ENCODE results near the gene KCTD1. TPM values are rescaled to one million over a fixed set of nuclear protein-coding genes. Genes with fewer than 3 reads are reported as not detected.

The KCTD1 gene
- polyA plus RNA-seq (2012; ENCODE audit: insufficient read depth, insufficient read length) = 17.4 TPM

DNA sequence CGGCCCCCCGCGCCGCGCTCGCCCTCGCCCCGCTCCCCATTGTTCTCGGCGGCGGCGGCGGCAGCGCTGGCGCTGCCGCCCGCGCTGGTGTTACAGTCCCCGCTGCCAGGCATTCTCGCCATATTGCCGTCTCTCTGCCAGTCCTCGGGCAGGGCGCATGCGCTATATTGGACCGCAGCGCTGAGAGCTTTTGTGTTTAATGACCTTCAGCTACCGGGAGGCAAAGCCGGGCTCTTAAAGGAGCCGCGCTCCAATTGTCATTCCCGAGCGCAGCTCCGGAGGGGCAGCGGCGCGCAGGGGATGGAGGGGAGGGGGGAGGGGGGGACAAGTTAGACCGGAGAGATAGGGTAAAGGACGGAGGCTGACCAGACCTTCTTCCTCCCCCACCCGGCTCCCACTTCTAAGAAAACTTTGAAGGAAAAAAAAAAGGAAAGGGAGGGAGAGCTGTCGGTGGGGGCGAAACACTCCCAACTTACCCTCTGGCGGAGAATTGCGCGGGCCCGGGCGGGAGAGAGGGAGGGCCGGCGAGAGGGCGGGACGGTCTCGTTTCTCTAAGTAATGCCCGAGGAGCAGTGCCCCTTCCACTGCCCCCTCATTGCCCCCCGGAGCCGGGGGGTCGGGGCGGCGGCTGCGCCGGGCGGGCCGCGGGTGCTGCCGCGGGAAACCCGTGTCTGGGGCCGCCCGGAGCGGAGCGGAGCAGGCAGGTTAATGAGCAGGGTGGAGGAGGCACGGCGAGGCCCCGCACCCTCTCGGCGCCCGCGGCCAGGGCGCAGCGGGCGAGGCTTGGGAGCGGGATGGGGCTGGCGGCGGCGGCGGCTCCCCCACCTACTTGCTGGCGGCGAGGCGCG lies at the start of gene KCTD1:
KCTD1 (minus strand) TSS at position 139 of the 848 bp plus-strand sequence; CDS start at position 122, 17 bp downstream.
- peak; percentile 69 for DNase-seq (ENCODE audit: low read depth, low spot score)
- peak within 1 kb of the TSS; percentile 56 for H3K4me3 ChIP-seq (ENCODE audit: low read length)

DNA sequence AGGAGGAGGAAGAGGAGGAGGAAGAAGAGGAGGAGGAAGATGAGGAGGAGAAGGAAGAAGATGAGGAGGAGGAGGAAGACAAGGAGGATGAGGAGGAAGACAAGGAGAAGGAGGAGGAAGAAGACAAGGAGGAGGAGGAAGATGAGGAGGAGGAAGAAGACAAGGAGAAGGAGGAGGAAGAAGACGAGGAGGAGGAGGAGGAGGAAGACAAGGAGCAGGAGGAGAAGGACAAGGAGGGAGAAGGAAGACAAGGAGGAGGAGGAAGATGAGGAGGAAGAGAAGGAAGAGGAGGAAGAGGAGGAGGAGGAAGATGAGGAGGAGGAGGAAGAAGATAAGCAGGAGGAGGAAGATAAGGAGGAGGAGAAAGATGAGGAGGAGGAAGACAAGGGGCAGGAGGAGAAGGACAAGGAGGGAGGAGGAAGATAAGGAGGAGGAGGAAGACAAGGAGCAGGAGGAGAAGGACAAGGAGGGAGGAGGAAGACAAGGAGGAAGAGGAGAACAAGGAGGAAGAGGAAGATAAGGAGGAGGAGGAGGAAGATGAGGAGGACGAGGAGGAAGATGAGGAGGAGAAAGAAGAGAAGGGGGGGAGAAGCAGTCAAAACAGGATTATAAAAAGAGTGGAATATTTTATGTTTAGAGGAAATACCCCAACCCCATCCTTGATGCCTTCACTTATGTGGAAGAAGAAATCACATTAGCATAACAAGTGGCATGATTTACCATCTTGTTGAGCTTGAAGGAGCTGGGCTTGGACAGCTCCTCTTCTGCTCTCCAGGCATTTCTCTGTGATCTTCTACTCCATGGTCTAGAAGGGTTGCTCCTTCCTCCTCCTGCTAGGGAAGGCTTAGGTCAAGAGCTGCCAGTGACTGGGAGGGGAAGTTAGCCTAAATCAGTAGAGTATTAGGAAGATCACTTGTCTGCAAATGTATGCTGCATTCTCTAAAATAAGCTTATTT lies 45.3 kb upstream of the KCTD1 start:
- DNase-seq (ENCODE audit: low read depth, low spot score) = no peak
- H3K4me3 ChIP-seq (ENCODE audit: low read length) = no peak overlapping the region

DNA sequence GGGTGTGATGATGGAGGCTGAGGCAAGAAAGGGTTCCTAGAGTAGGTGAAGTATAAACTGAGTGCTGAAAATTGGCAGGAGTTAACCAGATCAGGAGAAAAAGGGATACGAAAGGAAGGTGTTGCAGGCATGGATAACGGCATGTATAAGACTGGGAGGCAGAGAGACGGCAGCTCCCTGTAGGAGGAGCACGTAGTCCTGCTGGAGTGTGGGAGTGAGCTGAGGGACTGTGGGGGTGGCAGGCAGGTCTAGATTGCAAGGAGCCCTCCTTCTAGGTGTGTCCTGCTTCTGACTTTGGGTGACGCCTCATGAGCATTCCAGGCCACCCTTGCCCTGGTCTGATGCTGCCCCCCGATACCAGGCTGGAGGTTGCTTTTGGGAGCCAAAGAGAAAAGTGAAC lies 36.4 kb upstream of the KCTD1 start:
- H3K4me3 ChIP-seq (ENCODE audit: low read length) = no peak overlapping the region
- no peak for DNase-seq (ENCODE audit: low read depth, low spot score)

- no peak for DNase-seq (ENCODE audit: low read depth, low spot score)
- no peak overlapping the region for H3K4me3 ChIP-seq (ENCODE audit: low read length)
Observed at GRCh38 chr18:26579941-26580618, 31.7 kb upstream of the KCTD1 start.

- H3K4me3 ChIP-seq (ENCODE audit: low read length) = no peak overlapping the region
Observed at GRCh38 chr18:26575865-26576217, 27.5 kb upstream of the KCTD1 start.

GRCh38 chr18:26574958-26575864 lies 26.9 kb upstream of the KCTD1 start:
- DNase-seq (ENCODE audit: low read depth, low spot score) = no peak
- H3K4me3 ChIP-seq (ENCODE audit: low read length) = no peak overlapping the region

More at GRCh38 chr18:26575865-26576217, 27.5 kb upstream of the KCTD1 start:
- no peak for DNase-seq (ENCODE audit: low read depth, low spot score)

DNA sequence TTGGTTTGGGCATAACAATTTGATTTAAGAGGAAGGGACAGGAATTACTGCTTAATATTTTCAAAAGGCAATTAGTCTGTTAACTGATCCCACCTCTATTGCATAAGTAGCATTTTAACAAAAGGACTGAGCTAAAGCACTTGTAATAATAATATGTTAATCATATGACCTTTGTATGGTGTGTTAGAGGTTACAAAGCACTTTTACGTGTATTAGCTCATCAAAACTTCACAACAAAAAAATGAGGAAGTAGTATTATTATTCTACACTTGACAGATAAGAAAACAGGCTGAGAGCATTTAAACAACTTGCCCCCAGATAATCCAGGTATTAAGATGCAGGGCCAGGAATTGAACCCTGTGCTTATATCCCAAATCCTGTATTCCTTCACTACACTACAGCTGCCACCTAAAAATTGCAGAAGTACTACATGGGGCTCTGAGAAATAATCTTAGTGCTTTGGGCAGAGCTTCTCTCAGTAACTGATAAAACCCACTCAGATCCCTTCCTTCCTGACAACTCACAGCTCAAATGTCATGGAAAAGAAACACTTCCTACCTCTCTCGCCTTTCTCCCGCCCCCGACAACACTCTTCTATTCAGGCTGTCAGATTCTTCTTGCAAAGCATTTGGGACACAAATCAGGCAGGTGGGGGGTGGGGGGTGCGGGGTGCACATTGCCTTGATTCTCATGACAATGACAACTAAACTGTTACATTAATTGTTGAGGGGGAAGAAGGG lies 20.7 kb upstream of the KCTD1 start:
- no peak for DNase-seq (ENCODE audit: low read depth, low spot score)
- H3K4me3 ChIP-seq (ENCODE audit: low read length) = no peak overlapping the region

DNA sequence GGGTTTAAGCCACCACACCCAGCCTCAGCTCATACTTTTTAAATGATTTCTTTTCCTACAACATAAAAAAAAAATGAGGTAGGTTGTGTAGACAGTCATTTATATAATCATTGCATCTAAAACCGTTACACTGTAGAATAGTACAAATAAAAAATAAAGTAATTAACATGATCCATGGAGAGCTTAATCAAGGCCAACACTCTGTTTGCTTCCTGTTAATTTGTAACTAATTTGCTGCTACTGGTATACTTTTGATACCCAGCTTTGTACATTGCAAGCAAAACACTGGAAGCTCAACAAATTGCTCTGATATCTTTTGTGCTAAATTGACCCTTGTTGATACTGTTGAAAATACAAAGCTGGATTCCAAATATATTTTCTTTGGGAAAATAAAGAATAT lies 20.2 kb upstream of the KCTD1 start:
- no peak for DNase-seq (ENCODE audit: low read depth, low spot score)
- H3K4me3 ChIP-seq (ENCODE audit: low read length) = no peak overlapping the region

GRCh38 chr18:26566874-26567555 lies 18.7 kb upstream of the KCTD1 start:
- no peak for DNase-seq (ENCODE audit: low read depth, low spot score)
- H3K4me3 ChIP-seq (ENCODE audit: low read length) = no peak overlapping the region

DNA sequence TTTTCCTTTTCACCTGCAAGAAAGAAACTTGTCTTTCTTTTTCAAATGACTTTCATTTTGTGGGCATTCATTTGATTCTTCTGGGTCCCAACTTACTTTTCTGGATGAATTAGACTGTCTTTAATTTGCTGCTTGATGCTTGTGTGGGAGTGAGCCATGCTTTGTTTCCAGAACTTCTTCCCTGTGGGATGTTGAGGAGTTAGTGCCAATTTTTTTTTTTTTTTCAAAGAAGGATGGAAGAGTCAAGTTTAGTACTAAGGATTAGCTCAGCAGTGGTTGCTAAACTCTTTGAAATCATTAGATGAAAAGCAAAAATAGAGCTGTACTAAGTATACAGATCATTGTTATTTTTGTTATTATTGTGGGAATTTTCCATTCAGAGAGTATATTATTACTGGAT lies 17.2 kb upstream of the KCTD1 start:
- DNase-seq (ENCODE audit: low read depth, low spot score) = no peak
- no peak overlapping the region for H3K4me3 ChIP-seq (ENCODE audit: low read length)

DNA sequence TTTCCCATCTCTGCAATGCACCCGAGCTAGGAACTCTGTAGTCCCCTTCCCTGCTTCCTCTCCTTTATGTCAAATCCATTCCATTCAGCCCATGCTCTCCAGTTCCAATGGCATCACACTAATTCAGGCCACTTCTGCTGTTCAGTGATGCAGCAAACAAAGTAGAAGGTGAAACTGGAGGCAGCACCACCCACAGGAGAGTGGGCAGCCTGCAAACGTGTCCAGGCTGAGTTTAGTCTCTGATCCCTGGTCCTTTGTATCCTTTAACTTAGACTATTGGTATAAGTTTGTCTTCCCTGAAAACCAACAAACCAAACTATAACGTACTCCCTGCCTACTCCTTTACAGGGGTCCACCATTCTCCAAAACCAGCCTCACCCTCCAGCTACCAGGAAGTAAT lies 14.7 kb upstream of the KCTD1 start:
- no peak overlapping the region for H3K4me3 ChIP-seq (ENCODE audit: low read length)
- no peak for DNase-seq (ENCODE audit: low read depth, low spot score)

- DNase-seq (ENCODE audit: low read depth, low spot score) = no peak
- H3K4me3 ChIP-seq (ENCODE audit: low read length) = no peak overlapping the region
Observed at GRCh38 chr18:26562568-26562967, 14.2 kb upstream of the KCTD1 start.

DNA sequence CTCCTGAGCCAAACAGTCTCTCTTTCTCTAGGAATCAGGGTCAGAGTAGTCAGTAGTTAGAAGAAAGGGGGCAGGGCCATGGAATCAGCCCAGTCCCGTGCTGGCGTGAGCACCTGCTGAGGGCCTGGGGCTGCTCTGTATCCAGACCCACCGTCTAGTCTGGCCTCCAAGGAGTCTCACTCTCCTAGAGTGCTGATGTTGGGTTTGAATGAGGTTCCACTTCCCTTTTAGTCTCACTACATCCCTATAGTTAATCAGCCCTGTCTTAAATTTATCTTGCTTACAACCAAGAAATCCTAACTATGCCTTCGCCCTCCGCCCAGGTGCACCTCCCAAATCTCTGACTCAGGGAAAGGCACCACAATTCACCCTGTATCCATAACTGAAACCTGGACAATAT lies 13.4 kb upstream of the KCTD1 start:
- no peak for DNase-seq (ENCODE audit: low read depth, low spot score)
- H3K4me3 ChIP-seq (ENCODE audit: low read length) = no peak overlapping the region

DNA sequence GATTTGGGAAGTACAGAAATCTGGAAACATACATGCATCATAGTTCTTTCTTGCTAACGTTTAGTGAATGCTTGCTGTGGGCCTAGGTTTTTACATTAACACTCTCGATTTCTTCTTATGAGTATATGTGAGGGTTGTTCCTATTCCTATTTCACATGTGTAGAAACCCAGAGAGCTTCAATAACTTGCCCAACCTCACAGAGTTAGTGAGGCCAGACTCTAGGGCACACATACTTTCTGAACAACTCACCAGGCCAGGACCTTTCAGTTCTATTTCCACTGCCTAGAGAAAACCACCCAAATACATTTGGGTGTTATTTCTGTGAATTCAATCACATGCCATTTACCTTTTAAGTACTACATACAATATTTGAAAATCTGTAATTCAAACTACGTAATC lies 8.2 kb upstream of the KCTD1 start:
- no peak overlapping the region for H3K4me3 ChIP-seq (ENCODE audit: low read length)
- no peak for DNase-seq (ENCODE audit: low read depth, low spot score)

- H3K4me3 ChIP-seq (ENCODE audit: low read length) = no peak overlapping the region
- no peak for DNase-seq (ENCODE audit: low read depth, low spot score)
Observed at GRCh38 chr18:26555804-26556553, 7.6 kb upstream of the KCTD1 start.

DNA sequence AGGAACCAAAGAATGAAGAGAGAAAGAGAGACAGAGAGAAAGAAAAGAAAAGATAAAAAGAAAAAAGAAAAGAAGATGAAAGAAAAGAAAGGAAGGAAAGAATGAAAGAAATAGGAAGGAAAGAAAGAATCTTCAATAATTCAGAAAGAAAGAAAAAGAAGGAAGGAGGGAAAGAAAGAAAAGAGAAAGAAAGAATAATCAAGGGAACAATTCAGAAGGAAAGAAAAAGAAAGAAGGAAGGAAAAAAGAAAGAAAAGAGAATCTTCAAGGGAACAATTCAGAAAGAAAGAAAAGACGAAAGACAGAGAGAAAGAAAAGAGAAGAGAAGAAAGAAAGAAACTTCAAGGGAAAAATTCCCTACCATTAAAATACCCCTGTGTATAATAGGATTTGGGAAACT lies 5.6 kb upstream of the KCTD1 start:
- DNase-seq (ENCODE audit: low read depth, low spot score) = no peak
- no peak overlapping the region for H3K4me3 ChIP-seq (ENCODE audit: low read length)

DNA sequence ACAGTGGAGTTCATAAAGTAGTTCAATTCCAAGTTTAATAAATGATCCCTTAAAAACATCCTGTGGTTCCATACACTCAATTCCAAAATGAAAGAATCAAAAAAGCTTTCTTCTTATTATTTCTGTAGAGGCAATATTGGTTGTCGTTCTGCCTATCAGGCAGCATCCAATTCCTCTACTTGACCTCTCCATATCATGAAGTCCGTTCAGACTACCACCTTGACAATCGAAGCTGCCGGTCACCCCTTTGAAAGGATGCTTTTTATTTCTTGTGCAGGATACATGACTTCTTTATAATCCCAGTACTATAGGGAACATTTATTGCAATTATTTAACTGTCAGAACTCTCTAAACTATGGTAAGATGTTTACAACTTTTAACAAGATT lies 3.3 kb upstream of the KCTD1 start:
- DNase-seq (ENCODE audit: low read depth, low spot score) = no peak
- H3K4me3 ChIP-seq (ENCODE audit: low read length) = no peak overlapping the region

All from Jurkat, Clone E6-1 (cell line).